GM18951 (cell line): ENCODE measurements around the gene CLNK.

ENCODE experiments used
- POLR2A ChIP-seq: IDR thresholded peaks from 4 replicates; pipeline ENCODE4 v1.6.1; 2011; ENCODE audit warnings: mild to moderate bottlenecking; ENCODE audit not compliant: insufficient read length, insufficient read depth; ENCODE audit errors: extremely low read depth
- in situ Hi-C: fragments of 300-500 bp; cut with MboI; formaldehyde crosslinking; loops from one replicate; pipeline ENCODE4 v1.12.0; 2022; ENCODE audit warnings: low sequenced_read_pairs, mixed read lengths, inconsistent platforms; ENCODE audit not compliant: unreplicated experiment

The CLNK gene

DNA sequence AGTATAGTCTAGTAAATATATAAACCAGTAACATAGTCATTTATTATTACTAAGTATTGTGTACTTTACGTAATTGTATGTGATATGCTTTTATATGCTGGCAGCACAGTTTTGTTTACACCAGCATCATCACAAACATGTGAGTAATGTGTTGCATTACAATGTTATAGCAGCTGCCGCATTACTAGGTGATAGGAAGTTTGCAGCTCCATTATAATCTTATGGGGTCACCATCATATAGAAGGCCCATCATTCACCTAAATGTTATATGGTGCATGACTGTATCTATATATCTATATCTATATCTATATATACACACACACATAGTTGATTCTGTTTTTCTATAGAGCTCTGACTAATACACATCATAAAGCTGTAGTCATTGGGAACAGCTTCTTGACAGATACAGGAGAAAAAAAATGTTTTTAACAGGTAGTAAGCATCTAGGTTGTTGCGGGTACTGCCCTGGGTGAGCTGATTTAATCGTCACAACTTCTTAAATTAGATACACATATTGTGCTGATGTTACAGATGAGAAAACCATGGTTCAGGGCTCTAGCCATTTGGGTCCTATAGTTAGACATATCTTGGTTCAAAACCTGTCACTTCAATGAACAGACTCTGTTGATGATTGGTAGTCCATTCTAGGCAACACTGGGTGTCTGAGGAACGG, 77.9 kb downstream of the CLNK start:
- in situ Hi-C loops = no loop called here
- no peak for TF ChIP-seq POLR2A

DNA sequence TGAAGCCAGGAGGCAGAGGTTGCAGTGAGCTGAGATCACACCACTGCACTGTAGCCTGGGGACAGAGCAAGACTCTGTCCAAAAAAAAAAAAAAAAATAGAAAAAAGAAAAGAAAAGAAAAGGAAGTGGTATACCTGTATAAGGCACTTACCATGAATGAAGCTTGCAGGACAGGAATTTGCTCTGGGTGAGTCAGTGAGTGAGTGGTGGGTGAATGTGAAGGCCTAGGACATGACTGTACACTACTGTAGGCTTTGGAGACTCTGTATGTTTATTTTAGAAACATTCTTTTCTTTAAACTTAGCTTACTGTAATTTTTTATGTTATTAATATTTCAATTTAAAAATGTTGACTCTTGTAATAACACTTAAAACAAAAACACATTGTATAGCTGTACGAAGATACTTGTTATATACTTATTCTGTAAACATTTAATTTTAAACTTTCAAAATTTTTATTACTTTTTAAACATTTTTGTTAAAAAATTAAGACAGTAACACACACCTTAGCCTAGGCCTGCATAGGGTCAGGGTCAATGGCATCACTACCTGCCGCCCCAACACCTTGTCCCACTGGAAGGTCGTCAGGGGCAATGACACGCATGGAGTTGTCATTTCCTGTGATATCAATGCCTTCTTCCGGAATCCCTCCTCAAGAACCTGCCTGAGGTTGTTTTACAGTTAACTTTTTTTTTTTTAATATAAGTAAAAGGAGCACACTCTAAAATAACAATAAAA, 78.7 kb downstream of the CLNK start:
- no peak for TF ChIP-seq POLR2A
- in situ Hi-C loops = no loop called here

DNA sequence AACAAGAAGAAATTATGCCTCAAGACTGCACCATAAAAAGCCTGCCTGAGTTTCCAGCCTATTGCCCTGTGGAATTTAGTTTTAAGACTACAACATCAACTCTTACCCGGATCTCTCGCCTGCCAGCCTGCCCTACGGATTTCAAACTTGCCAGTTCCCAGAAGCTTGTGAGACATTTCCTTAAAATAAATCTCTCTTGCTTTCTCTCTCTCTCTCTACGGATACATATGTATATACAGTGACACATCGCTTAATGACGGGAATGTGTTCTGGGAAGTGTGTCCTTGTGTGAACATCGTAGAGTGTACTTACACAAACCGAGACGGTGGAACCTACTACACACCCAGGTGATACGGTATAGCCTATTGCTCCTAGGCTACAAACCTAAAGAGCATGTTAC, 79.5 kb downstream of the CLNK start:
- TF ChIP-seq POLR2A = no peak

DNA sequence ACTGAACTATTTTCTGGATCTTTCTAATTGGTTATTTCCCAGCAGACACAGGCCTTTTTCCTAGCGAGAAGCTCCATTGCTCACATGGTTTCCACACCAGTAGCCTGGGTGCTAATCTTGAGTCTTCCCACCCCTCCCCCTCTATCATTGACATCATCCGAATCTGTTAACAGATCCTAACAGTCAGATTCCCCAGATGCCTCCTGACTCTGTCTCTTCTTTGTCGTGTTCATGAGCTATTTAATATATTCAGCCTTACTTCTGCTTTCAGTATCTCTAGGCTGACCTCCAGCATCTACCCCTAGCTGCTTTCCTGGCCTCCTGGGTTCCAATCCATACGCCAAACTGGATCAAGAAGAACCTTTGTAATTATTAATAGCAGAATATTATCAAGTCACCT, 85.0 kb downstream of the CLNK start:
- in situ Hi-C loops = no loop called here
- no peak for TF ChIP-seq POLR2A

More for the DNA sequence above, 79.5 kb downstream of the CLNK start:
- in situ Hi-C loops = no loop called here

GRCh38 chr4:10598829-10599228, 85.7 kb downstream of the CLNK start:
- TF ChIP-seq POLR2A = no peak
- in situ Hi-C loops = no loop called here

- in situ Hi-C loops = no loop called here
- no peak for TF ChIP-seq POLR2A
Measured at GRCh38 chr4:10596586-10597290, 87.8 kb downstream of the CLNK start.

GRCh38 chr4:10593130-10593529, 91.4 kb downstream of the CLNK start:
- TF ChIP-seq POLR2A = no peak
- in situ Hi-C loops = no loop called here

DNA sequence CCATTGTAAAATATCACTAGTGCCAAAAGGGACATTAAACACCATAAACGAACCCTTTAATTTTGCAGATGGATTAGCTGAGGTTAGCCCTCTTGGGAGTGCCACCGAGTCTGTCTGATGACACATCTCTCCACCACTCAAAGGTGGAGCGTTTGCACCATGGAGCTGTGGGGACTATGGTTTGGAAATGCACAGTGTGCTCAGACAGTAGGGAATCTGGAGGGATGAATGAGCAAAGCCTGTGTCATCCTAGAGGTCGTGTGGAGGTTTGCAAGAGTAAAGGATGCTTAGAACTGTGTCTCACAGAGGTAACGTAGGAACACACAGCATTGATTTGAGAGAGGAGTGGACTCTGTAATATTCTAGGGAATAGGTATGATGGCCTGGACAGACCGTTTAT, 93.7 kb downstream of the CLNK start:
- no peak for TF ChIP-seq POLR2A
- in situ Hi-C loops = no loop called here

GRCh38 chr4:10589799-10590198, 94.8 kb downstream of the CLNK start:
- no peak for TF ChIP-seq POLR2A

DNA sequence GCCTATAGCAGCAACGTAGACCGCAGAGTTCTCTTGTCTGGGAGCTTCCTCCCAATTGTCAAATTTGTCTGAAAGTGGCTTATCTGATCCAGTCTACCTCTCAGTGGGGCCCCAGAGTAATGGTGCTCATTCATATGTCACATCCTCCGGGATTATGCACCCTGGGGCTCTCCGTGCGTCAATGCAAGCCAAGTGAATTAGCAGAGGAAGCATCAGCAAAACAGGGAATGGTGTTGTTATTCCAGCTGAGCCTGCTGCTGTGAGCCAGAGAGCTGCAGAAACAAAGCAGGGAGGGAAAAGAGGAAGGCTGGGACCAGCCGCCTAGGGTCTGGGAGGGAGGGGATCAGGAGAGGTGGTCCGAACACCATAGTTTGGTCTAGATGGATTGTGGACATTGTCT, 95.2 kb downstream of the CLNK start:
- in situ Hi-C loops = loop anchor here (10.0 kb wide), 1 partner anchor 845 kb away; no protein-coding TSS in a partner anchor
- TF ChIP-seq POLR2A = no peak

More at GRCh38 chr4:10589799-10590198, 94.8 kb downstream of the CLNK start:
- in situ Hi-C loops = loop anchor here (10.0 kb wide), 1 partner anchor 845 kb away; no protein-coding TSS in a partner anchor

GRCh38 chr4:10587697-10588096, 96.9 kb downstream of the CLNK start:
- in situ Hi-C loops = loop anchor here (10.0 kb wide), 1 partner anchor 847 kb away; no protein-coding TSS in a partner anchor

GRCh38 chr4:10587296-10587695, 97.3 kb downstream of the CLNK start:
- in situ Hi-C loops = loop anchor here (10.0 kb wide), 1 partner anchor 848 kb away; no protein-coding TSS in a partner anchor

More at GRCh38 chr4:10587697-10588096, 96.9 kb downstream of the CLNK start:
- no peak for TF ChIP-seq POLR2A

GRCh38 chr4:10584042-10584441, 100.5 kb downstream of the CLNK start:
- no peak for TF ChIP-seq POLR2A
- in situ Hi-C loops = loop anchor here (10.0 kb wide), 1 partner anchor 851 kb away; no protein-coding TSS in a partner anchor

More at GRCh38 chr4:10587296-10587695, 97.3 kb downstream of the CLNK start:
- no peak for TF ChIP-seq POLR2A
